ENCODE measurements around the gene ADD2. TPM values are rescaled to one million over a fixed set of nuclear protein-coding genes. Genes with fewer than 3 reads are reported as not detected.

The ADD2 gene
- total RNA-seq, 1 experiment from 2014 or later = 0.23 TPM

GRCh38 chr2:70684846-70685622 is 83.0 kb downstream of the ADD2 start:
- ChIA-PET CTCF (interaction anchor here (1.1 to 1.5 kb wide), 3 partner anchors 13 to 101 kb away, joined by 3 to 5 read pairs (median 4); no protein-coding TSS in a partner anchor), POLR2A (no interaction called here)
- H3K27me3 Mint-ChIP-seq (ENCODE audit: insufficient read depth, unreplicated experiment) = peaks cover 28% of the 10 kb centered on the region
- BruUV-seq (replicated peaks) = no TSS peak
- no peak overlapping the region for H3K4me3 Mint-ChIP-seq (ENCODE audit: unreplicated experiment)
- H3K9me3 Mint-ChIP-seq (ENCODE audit: unreplicated experiment) = no peaks in the 10 kb centered on the region
- no peak overlapping the region for H3K27ac Mint-ChIP-seq (ENCODE audit: low read depth, unreplicated experiment)
- peaks cover 11% of the 10 kb centered on the region for H3K4me1 Mint-ChIP-seq (ENCODE audit: insufficient read depth, unreplicated experiment)
- TF ChIP-seq, protein P1, sequence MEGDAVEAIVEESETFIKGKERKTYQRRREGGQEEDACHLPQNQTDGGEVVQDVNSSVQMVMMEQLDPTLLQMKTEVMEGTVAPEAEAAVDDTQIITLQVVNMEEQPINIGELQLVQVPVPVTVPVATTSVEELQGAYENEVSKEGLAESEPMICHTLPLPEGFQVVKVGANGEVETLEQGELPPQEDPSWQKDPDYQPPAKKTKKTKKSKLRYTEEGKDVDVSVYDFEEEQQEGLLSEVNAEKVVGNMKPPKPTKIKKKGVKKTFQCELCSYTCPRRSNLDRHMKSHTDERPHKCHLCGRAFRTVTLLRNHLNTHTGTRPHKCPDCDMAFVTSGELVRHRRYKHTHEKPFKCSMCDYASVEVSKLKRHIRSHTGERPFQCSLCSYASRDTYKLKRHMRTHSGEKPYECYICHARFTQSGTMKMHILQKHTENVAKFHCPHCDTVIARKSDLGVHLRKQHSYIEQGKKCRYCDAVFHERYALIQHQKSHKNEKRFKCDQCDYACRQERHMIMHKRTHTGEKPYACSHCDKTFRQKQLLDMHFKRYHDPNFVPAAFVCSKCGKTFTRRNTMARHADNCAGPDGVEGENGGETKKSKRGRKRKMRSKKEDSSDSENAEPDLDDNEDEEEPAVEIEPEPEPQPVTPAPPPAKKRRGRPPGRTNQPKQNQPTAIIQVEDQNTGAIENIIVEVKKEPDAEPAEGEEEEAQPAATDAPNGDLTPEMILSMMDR (IDR thresholded peaks at IDR 0.05; ENCODE audit: unreplicated experiment) = no peak
- DNase-seq (ENCODE audit: unreplicated experiment) = no peak
- H3K36me3 Mint-ChIP-seq (ENCODE audit: insufficient read depth, unreplicated experiment) = no peaks in the 10 kb centered on the region
- intact Hi-C loops (cut with micrococcal nuclease) = no loop called here

GRCh38 chr2:70683455-70683854 is 84.5 kb downstream of the ADD2 start:
- H3K4me1 Mint-ChIP-seq (ENCODE audit: insufficient read depth, unreplicated experiment) = peaks cover 11% of the 10 kb centered on the region
- TF ChIP-seq, protein P1 (IDR thresholded peaks at IDR 0.05; ENCODE audit: unreplicated experiment) = no peak
- H3K27me3 Mint-ChIP-seq (ENCODE audit: insufficient read depth, unreplicated experiment) = peaks cover 18% of the 10 kb centered on the region
- no peak overlapping the region for H3K4me3 Mint-ChIP-seq (ENCODE audit: unreplicated experiment)
- POLR2A ChIA-PET = no interaction called here
- H3K36me3 Mint-ChIP-seq (ENCODE audit: insufficient read depth, unreplicated experiment) = no peaks in the 10 kb centered on the region
- BruUV-seq (replicated peaks) = no TSS peak
- no peak overlapping the region for H3K27ac Mint-ChIP-seq (ENCODE audit: low read depth, unreplicated experiment)
- intact Hi-C loops (cut with micrococcal nuclease) = no loop called here
- no peak for DNase-seq (ENCODE audit: unreplicated experiment)
- no peaks in the 10 kb centered on the region for H3K9me3 Mint-ChIP-seq (ENCODE audit: unreplicated experiment)
- CTCF ChIA-PET = no interaction called here

GRCh38 chr2:70680735-70681134 is 87.3 kb downstream of the ADD2 start:
- Mint-ChIP-seq H3K27ac (ENCODE audit: low read depth, unreplicated experiment) (no peak overlapping the region), H3K4me3 (ENCODE audit: unreplicated experiment) (no peak overlapping the region), H3K27me3 (ENCODE audit: insufficient read depth, unreplicated experiment) (peaks cover 9% of the 10 kb centered on the region), H3K9me3 (ENCODE audit: unreplicated experiment) (no peaks in the 10 kb centered on the region), H3K4me1 (ENCODE audit: insufficient read depth, unreplicated experiment) (no peaks in the 10 kb centered on the region), H3K36me3 (ENCODE audit: insufficient read depth, unreplicated experiment) (no peaks in the 10 kb centered on the region)
- BruUV-seq (replicated peaks) = no TSS peak
- DNase-seq (ENCODE audit: unreplicated experiment) = no peak
- ChIA-PET CTCF (no interaction called here), POLR2A (no interaction called here)
- TF ChIP-seq, protein P1 (IDR thresholded peaks at IDR 0.05; ENCODE audit: unreplicated experiment) = no peak
- intact Hi-C loops (cut with micrococcal nuclease) = no loop called here

GRCh38 chr2:70679259-70679658 is 88.7 kb downstream of the ADD2 start:
- no TSS peak for BruUV-seq (replicated peaks)
- Mint-ChIP-seq H3K9me3 (ENCODE audit: unreplicated experiment) (no peaks in the 10 kb centered on the region), H3K27me3 (ENCODE audit: insufficient read depth, unreplicated experiment) (no peaks in the 10 kb centered on the region), H3K36me3 (ENCODE audit: insufficient read depth, unreplicated experiment) (no peaks in the 10 kb centered on the region), H3K4me1 (ENCODE audit: insufficient read depth, unreplicated experiment) (no peaks in the 10 kb centered on the region), H3K27ac (ENCODE audit: low read depth, unreplicated experiment) (no peak overlapping the region), H3K4me3 (ENCODE audit: unreplicated experiment) (no peak overlapping the region)
- TF ChIP-seq, protein P1 (IDR thresholded peaks at IDR 0.05; ENCODE audit: unreplicated experiment) = no peak
- no peak for DNase-seq (ENCODE audit: unreplicated experiment)
- intact Hi-C loops (cut with micrococcal nuclease) = no loop called here
- ChIA-PET CTCF (no interaction called here), POLR2A (no interaction called here)
